Stimulated activated naive B cell treated with anti-CD40 and anti-IgM and Interleukin-4, amounts not matched to agents 10 μg/mL and 1 μg/mL and 100 μg/mL, for 72 hours (primary cell): Measurements from ENCODE around the gene TAF7.
"Not testable (repeated sequence)": the region's sequence is repeated elsewhere in the genome, so short reads cannot be mapped to it uniquely, and the experiment has no call there.

Experiments used
- ATAC-seq, 2 donors: fragments of 150-1000 bp; cut with Tn5 transposase; replicated peaks; 2 replicates each; pipeline ENCODE4 v1.10.0; 2021; ENCODE audit warnings: moderate library complexity in 1 of 2
- DNase-seq: peaks from one replicate; pipeline ENCODE4 v3.0.0; 2021
- H3K27ac Mint-ChIP-seq: one replicate; pipeline ENCODE4 v1.8.0; 2022; ENCODE audit warnings: mild to moderate bottlenecking, mixed read lengths
- H3K27me3 Mint-ChIP-seq, 2 donors: one replicate each; pipeline ENCODE4 v1.8.0; 2022; ENCODE audit warnings: mixed read lengths in 2 of 2
- H3K36me3 Mint-ChIP-seq, 2 donors: one replicate each; pipeline ENCODE4 v1.8.0; 2022; ENCODE audit warnings: mixed read lengths in 2 of 2, mild to moderate bottlenecking in 1 of 2
- H3K4me1 Mint-ChIP-seq, 2 donors: one replicate each; pipeline ENCODE4 v1.8.0; 2022; ENCODE audit warnings: mixed read lengths in 2 of 2, mild to moderate bottlenecking in 1 of 2
- H3K4me3 Mint-ChIP-seq, 2 donors: one replicate each; pipeline ENCODE4 v1.8.0; 2022; ENCODE audit warnings: mild to moderate bottlenecking in 2 of 2, mixed read lengths in 2 of 2, moderate library complexity in 1 of 2
- H3K9me3 Mint-ChIP-seq, 2 donors: one replicate each; pipeline ENCODE4 v1.8.0; 2022; ENCODE audit warnings: mixed read lengths in 2 of 2, mild to moderate bottlenecking in 1 of 2

Gene TAF7

DNA sequence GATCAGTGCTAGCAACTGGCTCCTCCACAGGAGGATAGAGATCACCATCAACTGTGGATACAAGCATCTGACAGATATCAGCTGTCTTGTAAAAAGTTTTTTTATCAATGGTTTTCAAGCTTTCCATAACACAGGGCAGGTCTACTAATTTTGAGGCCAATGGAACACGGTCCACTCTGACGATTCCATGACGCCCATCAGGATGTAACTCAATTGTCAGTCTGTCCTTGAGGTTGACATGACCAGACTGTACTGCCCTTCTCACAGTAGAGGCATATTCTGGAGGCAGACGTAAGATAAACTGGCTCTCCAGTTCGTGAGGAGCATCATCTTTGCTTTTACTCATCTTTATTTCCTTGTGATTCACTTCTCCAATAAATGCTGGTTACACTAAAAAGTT is 885 bp downstream of the TAF7 start:
- Mint-ChIP-seq H3K4me3 (peak overlapping the region; percentile 97 to 99), H3K9me3 (peaks cover 23 to 28% of the 10 kb centered on the region in 2 donors), H3K27me3 (no peaks in the 10 kb centered on the region), H3K36me3 (peaks cover 55 to 56% of the 10 kb centered on the region in 2 donors), H3K4me1 (peaks cover 23 to 36% of the 10 kb centered on the region in 2 donors), H3K27ac (peak overlapping the region; percentile 100)
- no peak for ATAC-seq
- DNase-seq, result no peak

DNA sequence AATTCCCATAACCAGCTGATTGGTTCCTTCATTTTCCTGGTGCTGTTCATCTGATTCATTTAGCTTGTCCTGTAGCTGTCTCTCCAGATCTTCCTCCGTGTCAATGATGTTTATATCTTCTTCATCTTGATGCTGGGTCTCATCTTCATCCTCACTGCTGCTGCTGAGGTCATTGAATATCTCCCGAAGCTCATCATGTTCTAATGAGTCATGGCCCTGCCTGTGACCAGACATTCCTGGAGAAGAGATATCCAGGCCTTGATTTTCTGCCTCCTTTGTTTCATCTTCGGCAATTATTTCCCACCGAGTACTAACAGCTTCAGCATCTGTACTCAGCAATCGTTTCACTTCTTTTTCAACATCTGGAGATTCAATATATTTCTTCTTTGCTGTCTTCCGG is 1.4 kb downstream of the TAF7 start:
- H3K4me3 Mint-ChIP-seq, result peak overlapping the region; percentile 97 to 99
- H3K27ac Mint-ChIP-seq, result peak overlapping the region; percentile 100
- H3K4me1 Mint-ChIP-seq, result peaks cover 23 to 36% of the 10 kb centered on the region in 2 donors
- no peaks in the 10 kb centered on the region for H3K27me3 Mint-ChIP-seq
- DNase-seq, result no peak
- H3K36me3 Mint-ChIP-seq, result peaks cover 59 to 60% of the 10 kb centered on the region in 2 donors
- ATAC-seq, result no peak
- H3K9me3 Mint-ChIP-seq, result peaks cover 25 to 29% of the 10 kb centered on the region in 2 donors

DNA sequence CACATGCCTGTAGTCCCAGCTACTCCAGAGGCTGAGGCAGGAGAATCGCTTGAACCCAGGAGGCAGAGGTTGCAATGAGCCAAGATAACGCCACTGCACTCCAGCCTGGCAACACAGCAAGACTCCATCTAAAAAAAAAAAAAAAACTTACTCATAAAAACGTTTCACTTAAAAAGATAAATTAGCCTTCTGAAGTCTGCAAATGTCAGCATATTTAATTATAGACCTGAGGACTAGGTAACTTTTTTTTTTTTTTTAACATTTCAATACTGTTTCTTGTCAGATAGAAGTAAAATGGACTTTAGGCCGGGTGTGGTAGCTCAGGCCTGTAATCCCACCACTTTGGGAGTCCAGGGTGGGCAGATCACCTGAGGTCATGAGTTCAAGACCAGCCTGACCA is 3.6 kb downstream of the TAF7 start:
- Mint-ChIP-seq H3K4me1 (peaks cover 26 to 36% of the 10 kb centered on the region in 2 donors), H3K36me3 (peaks cover 77 to 82% of the 10 kb centered on the region in 2 donors), H3K9me3 (peaks cover 29 to 31% of the 10 kb centered on the region in 2 donors), H3K27ac (peak overlapping the region; percentile 37)
- H3K4me3 Mint-ChIP-seq, DNase-seq, ATAC-seq, H3K27me3 Mint-ChIP-seq: not testable (repeated sequence)

DNA sequence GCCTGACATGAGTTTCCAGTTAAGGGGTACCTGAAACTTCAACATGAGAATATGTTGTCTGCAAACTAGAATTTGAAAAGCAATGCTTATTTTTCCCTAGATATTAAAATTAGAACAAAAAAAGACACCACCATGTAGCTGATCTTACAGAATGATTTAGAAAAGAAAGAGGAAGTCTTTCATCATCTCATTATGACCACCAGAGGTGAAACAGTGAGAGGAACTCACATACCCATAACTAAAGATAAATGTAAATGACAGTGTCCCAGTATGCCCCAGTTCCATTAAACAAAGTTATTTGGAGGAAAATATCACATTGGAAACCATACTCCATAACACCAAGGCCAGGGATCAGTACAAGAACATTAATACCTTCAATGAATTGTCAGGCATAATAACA is 6.9 kb downstream of the TAF7 start:
- H3K36me3 Mint-ChIP-seq, result peaks cover 83 to 88% of the 10 kb centered on the region in 2 donors
- H3K27ac Mint-ChIP-seq, result no peak overlapping the region
- ATAC-seq (no peak), DNase-seq (no peak)
- H3K9me3 Mint-ChIP-seq, result peaks cover 29 to 35% of the 10 kb centered on the region in 2 donors
- H3K4me3 Mint-ChIP-seq, result no peak overlapping the region
- H3K27me3 Mint-ChIP-seq, result no peaks in the 10 kb centered on the region
- H3K4me1 Mint-ChIP-seq, result peaks cover 15 to 21% of the 10 kb centered on the region in 2 donors

DNA sequence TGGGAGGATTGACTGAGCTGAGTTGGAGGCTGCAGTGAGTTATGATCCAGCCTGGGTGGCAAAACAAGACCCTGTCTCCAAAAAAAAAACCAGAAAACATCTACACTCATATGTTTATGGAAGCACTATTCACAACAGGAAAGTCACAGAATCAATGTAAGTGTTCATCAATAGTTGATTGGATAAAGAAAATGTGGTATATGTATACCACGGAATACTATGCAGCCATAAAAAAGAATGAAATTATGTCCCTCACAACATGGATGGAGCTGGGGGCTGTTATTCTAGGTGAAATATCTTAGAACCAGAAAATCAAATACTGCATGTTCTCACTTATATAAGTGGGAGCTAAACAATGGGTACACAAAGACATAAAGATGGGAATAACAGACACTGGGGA is 14.0 kb downstream of the TAF7 start:
- Mint-ChIP-seq H3K4me1 (peaks cover 1 to 4% of the 10 kb centered on the region in 2 donors), H3K27ac (no peak overlapping the region), H3K9me3 (peaks cover 42 to 43% of the 10 kb centered on the region in 2 donors), H3K4me3 (no peak overlapping the region), H3K36me3 (peaks cover 65 to 79% of the 10 kb centered on the region in 2 donors), H3K27me3 (no peaks in the 10 kb centered on the region)
- ATAC-seq, result no peak
- no peak for DNase-seq

DNA sequence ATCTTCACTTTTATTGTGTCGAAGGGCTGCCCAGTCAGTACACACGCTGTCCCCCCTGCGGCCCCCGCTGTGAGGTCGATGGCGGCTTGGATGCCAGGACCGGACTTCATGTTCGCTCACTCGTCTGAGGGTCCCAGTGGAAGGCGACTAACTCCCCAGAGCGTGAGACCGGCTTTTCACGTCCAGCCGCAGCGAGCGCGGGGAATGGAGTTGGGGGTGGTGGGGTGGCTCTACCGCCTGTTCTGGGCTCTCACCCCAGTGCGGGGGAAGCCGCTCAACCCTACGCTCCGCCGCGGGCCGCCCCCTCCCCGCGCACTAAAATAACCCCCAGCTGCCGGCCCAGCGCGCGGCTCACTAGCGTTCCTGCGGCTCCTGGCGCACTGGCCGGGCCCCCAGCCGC is 16.8 kb downstream of the TAF7 start, which contains the start of gene SLC25A2:
TSS of gene SLC25A2 (minus strand) at position 294 of the 400 bp plus-strand sequence. CDS start at position 110, 184 bp downstream.
- Mint-ChIP-seq H3K27me3 (no peaks in the 10 kb centered on the region), H3K36me3 (peaks cover 49 to 68% of the 10 kb centered on the region in 2 donors), H3K4me3 (no peak within 1 kb of the TSS), H3K4me1 (no peaks in the 10 kb centered on the region), H3K9me3 (peaks cover 37 to 40% of the 10 kb centered on the region in 2 donors), H3K27ac (no peak within 1 kb of the TSS)
- DNase-seq, result no peak
- ATAC-seq, result no peak

DNA sequence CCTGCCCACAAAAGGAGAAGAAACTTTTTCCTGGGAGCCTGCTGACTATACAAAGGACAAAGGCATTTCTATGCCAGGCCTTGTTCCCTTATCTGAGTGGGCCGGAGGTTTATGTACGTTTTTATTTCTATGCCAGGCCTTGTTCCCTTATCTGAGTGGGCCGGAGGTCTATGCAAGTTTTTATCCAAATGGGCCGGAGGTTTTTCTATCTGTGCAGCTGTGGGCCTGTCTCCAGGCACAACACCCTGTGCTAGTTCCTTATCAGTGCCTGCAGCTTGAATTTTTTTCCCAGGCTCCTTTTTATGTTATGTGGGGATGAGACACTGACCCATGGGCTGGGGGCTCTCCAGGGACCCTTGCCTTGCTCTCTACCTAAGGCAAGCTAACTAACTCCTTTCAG is 22.2 kb downstream of the TAF7 start:
- peaks cover 53 to 74% of the 10 kb centered on the region in 2 donors for H3K36me3 Mint-ChIP-seq
- peaks cover 0 to 2% of the 10 kb centered on the region in 2 donors for H3K4me1 Mint-ChIP-seq
- H3K27ac Mint-ChIP-seq, result no peak overlapping the region
- H3K9me3 Mint-ChIP-seq, result peaks cover 35 to 36% of the 10 kb centered on the region in 2 donors
- no peak overlapping the region for H3K4me3 Mint-ChIP-seq
- DNase-seq (no peak), ATAC-seq (no peak)
- no peaks in the 10 kb centered on the region for H3K27me3 Mint-ChIP-seq

DNA sequence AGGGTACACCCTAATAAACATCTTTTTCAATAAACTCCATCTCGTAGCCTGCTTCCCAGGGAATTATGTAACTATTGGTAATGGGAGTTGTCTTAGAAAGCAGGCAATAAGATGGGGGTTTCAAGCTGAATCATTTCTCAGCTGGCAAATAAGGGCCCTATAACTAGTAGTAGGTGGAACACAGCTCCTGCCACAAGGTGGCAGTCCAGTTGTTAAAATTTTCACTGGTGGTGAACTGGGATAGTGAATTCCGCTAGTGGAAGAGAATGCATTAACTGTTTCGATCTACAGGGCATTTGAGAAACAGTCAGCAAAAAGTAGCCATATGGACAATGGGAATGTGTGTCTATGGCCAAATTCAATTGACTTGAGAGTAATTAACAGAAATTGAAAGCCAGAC is 47.7 kb downstream of the TAF7 start:
- Mint-ChIP-seq H3K36me3 (peaks cover 37 to 69% of the 10 kb centered on the region in 2 donors), H3K9me3 (peaks cover 46 to 57% of the 10 kb centered on the region in 2 donors), H3K27ac (no peak overlapping the region), H3K27me3 (no peaks in the 10 kb centered on the region), H3K4me3 (no peak overlapping the region), H3K4me1 (no peaks in the 10 kb centered on the region)
- DNase-seq, result no peak
- no peak for ATAC-seq

DNA sequence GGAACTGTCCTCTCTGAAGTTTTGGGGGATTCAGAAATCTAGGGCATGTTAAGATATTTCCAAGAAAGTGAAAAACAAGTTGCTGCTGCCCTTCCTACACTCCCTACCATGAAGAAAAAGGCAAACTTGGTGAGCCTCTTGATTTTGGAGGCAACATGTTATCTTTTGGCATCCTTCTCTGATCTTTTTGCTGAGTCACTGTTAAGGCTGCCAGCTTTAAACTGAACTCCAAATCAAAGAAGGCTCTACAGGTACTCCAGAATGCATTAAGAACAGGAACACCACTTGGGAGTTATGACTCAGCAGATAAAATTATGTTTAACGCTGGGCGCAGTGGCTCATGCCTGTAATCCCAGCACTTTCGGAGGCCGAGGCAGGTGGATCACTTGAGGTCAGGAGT is 51.4 kb downstream of the TAF7 start:
- no peak for ATAC-seq
- Mint-ChIP-seq H3K36me3 (peaks cover 28 to 62% of the 10 kb centered on the region in 2 donors), H3K27me3 (no peaks in the 10 kb centered on the region), H3K9me3 (peaks cover 45% of the 10 kb centered on the region in 2 donors), H3K4me3 (no peak overlapping the region), H3K27ac (peak overlapping the region; percentile 31), H3K4me1 (no peaks in the 10 kb centered on the region)
- no peak for DNase-seq
